Measurements from ENCODE around the gene CNTRL.

Gene CNTRL

GRCh38 chr9:121219530-121219929 lies 144.8 kb downstream of the CNTRL start:
- H3K4me3 ChIP-seq (ENCODE audit: low read depth, low read length): no peak overlapping the region
- no peak for TF ChIP-seq CTCF (IDR thresholded peaks at IDR 0.05; ENCODE audit: borderline replicate concordance, insufficient read depth, low read depth, low read length)

- H3K4me3 ChIP-seq (ENCODE audit: low read depth, low read length): no peak overlapping the region
- TF ChIP-seq CTCF (IDR thresholded peaks at IDR 0.05; ENCODE audit: borderline replicate concordance, insufficient read depth, low read depth, low read length): no peak
These were observed 146.4 kb downstream of the CNTRL start for GRCh38 chr9:121220996-121221663.

- H3K4me3 ChIP-seq (ENCODE audit: low read depth, low read length): no peak overlapping the region
- TF ChIP-seq CTCF (IDR thresholded peaks at IDR 0.05; ENCODE audit: borderline replicate concordance, insufficient read depth, low read depth, low read length): no peak
These were observed 146.9 kb downstream of the CNTRL start for GRCh38 chr9:121221664-121222055.

- no peak overlapping the region for H3K4me3 ChIP-seq (ENCODE audit: low read depth, low read length)
- TF ChIP-seq CTCF (IDR thresholded peaks at IDR 0.05; ENCODE audit: borderline replicate concordance, insufficient read depth, low read depth, low read length): peak; percentile 41; the same call in 1 of the 2 replicates
These were observed 147.9 kb downstream of the CNTRL start for GRCh38 chr9:121222524-121223171.

GRCh38 chr9:121225240-121225639 lies 150.5 kb downstream of the CNTRL start:
- no peak for TF ChIP-seq CTCF (IDR thresholded peaks at IDR 0.05; ENCODE audit: borderline replicate concordance, insufficient read depth, low read depth, low read length)
- no peak overlapping the region for H3K4me3 ChIP-seq (ENCODE audit: low read depth, low read length)

- no peak overlapping the region for H3K4me3 ChIP-seq (ENCODE audit: low read depth, low read length)
- TF ChIP-seq CTCF (IDR thresholded peaks at IDR 0.05; ENCODE audit: borderline replicate concordance, insufficient read depth, low read depth, low read length): no peak
These were observed 151.4 kb downstream of the CNTRL start for GRCh38 chr9:121226175-121226574.

Data from GM12875 (cell line).